HepG2 (cell line): ENCODE measurements around the gene PSORS1C1. TPM values are rescaled to one million over a fixed set of nuclear protein-coding genes. Genes with fewer than 3 reads are reported as not detected.
A peak's percentile ranks its signal among the peaks of the same experiment; 100 is the strongest.

Experiments used
- BRCA1 ChIP-seq: sonication (generic); formaldehyde crosslinking; IDR thresholded peaks from 2 replicates; pipeline ENCODE4 v1.4.0; 2020; ENCODE audit warnings: missing genetic modification reagents
- CENPT ChIP-seq: sonication (generic); formaldehyde crosslinking; IDR thresholded peaks from 2 replicates; pipeline ENCODE4 v1.8.0; 2022; ENCODE audit warnings: low read depth, mild to moderate bottlenecking, moderate library complexity, missing genetic modification reagents
- E2F5 ChIP-seq: sonication (generic); formaldehyde crosslinking; conservative IDR thresholded peaks from 2 replicates; pipeline ENCODE4 v1.4.0; 2020; ENCODE audit warnings: missing genetic modification reagents
- GLI4 ChIP-seq: sonication (generic); formaldehyde crosslinking; IDR thresholded peaks from 2 replicates; pipeline ENCODE4 v1.5.1; 2020; ENCODE audit warnings: missing genetic modification reagents, mild to moderate bottlenecking, moderate library complexity, borderline replicate concordance
- HHEX ChIP-seq: IDR thresholded peaks from 2 replicates; pipeline ENCODE4 v1.6.1; 2016; ENCODE audit warnings: control low read depth
- HNRNPH1 ChIP-seq: fragments of 200-400 bp; formaldehyde crosslinking; optimal IDR thresholded peaks from 2 replicates; pipeline ENCODE3; 2017; ENCODE audit warnings: mild to moderate bottlenecking, low read depth, low read length
- JARID2 ChIP-seq: sonication (generic); formaldehyde crosslinking; IDR thresholded peaks from 2 replicates; pipeline ENCODE4 v1.8.1; 2023; ENCODE audit warnings: missing genetic modification reagents, inconsistent platforms; ENCODE audit not compliant: insufficient replicate concordance
- KDM3A ChIP-seq: IDR thresholded peaks from 2 replicates; pipeline ENCODE4 v1.6.1; 2018; ENCODE audit warnings: low read depth, missing compliant biosample characterization
- MAFK ChIP-seq, 2 experiments: IDR thresholded peaks in 1 of 2; conservative IDR thresholded peaks in 1 of 2; 2 replicates each; pipeline ENCODE4 v1.6.1; 2011; ENCODE audit warnings: improper control_type of control experiment in 2 of 2, low read length in 2 of 2
- NCOA2 ChIP-seq: sonication (generic); formaldehyde crosslinking; IDR thresholded peaks from 2 replicates; pipeline ENCODE4 v1.8.0; 2022; ENCODE audit warnings: inconsistent platforms
- NKX3-1 ChIP-seq: sonication (generic); formaldehyde crosslinking; IDR thresholded peaks from 2 replicates; pipeline ENCODE4 v1.5.0; 2020; ENCODE audit warnings: missing genetic modification reagents
- NR2F1 ChIP-seq, 2 experiments: fragments of 450-650 bp in 1 of 2; formaldehyde crosslinking in 1 of 2; IDR thresholded peaks; 2 replicates each; pipeline versions ENCODE4 v1.5.0 to v1.6.1; 2016 to 2020; ENCODE audit warnings: mild to moderate bottlenecking in 1 of 2, missing compliant biosample characterization in 1 of 2, missing genetic modification reagents in 1 of 2, moderate library complexity in 1 of 2
- NRL ChIP-seq: sonication (generic); formaldehyde crosslinking; IDR thresholded peaks from 2 replicates; pipeline ENCODE4 v1.5.0; 2020; ENCODE audit warnings: missing genetic modification reagents, mild to moderate bottlenecking, moderate library complexity, borderline replicate concordance
- PHF8 ChIP-seq: sonication (generic); formaldehyde crosslinking; IDR thresholded peaks from 2 replicates; pipeline ENCODE4 v1.5.0; 2020; ENCODE audit warnings: missing genetic modification reagents
- RFX3 ChIP-seq: IDR thresholded peaks from 2 replicates; pipeline ENCODE4 v1.6.1; 2016; ENCODE audit warnings: missing biosample characterization, missing genetic modification reagents
- SOX6 ChIP-seq, 2 experiments: fragments of 450-650 bp in 1 of 2; sonication (generic) in 1 of 2; formaldehyde crosslinking in 1 of 2; IDR thresholded peaks; 2 replicates each; pipeline versions ENCODE4 v1.4.0 to v1.6.1; 2017 to 2020; ENCODE audit warnings: antibody characterized with exemption in 1 of 2, mild to moderate bottlenecking in 1 of 2, missing genetic modification reagents in 1 of 2
- TEAD3 ChIP-seq: optimal IDR thresholded peaks from 2 replicates; pipeline ENCODE3; 2016; ENCODE audit warnings: borderline replicate concordance
- WIZ ChIP-seq: sonication (generic); formaldehyde crosslinking; IDR thresholded peaks from 2 replicates; pipeline ENCODE4 v1.5.1; 2020; ENCODE audit warnings: mild to moderate bottlenecking, missing genetic modification reagents
- ZBTB42 ChIP-seq: sonication (generic); formaldehyde crosslinking; IDR thresholded peaks from 2 replicates; pipeline ENCODE4 v1.5.0; 2020; ENCODE audit warnings: mild to moderate bottlenecking, missing genetic modification reagents
- ZNF224 ChIP-seq: sonication (generic); formaldehyde crosslinking; IDR thresholded peaks from 2 replicates; pipeline ENCODE4 v1.5.0; 2020; ENCODE audit warnings: mild to moderate bottlenecking, missing genetic modification reagents
- ZNF598 ChIP-seq: sonication (generic); formaldehyde crosslinking; IDR thresholded peaks from 2 replicates; pipeline ENCODE4 v1.5.1; 2020; ENCODE audit warnings: mild to moderate bottlenecking, missing genetic modification reagents, borderline replicate concordance
- ZNF660 ChIP-seq: sonication (generic); formaldehyde crosslinking; IDR thresholded peaks from 2 replicates; pipeline ENCODE4 v1.5.1; 2020; ENCODE audit warnings: mild to moderate bottlenecking, low read depth, missing genetic modification reagents, borderline replicate concordance
- ZNF788 ChIP-seq: sonication (generic); formaldehyde crosslinking; IDR thresholded peaks from 2 replicates; pipeline ENCODE4 v1.5.0; 2020; ENCODE audit warnings: mild to moderate bottlenecking, missing genetic modification reagents, borderline replicate concordance
- ZNF891 ChIP-seq: sonication (generic); formaldehyde crosslinking; IDR thresholded peaks from 2 replicates; pipeline ENCODE4 v1.5.0; 2020; ENCODE audit warnings: mild to moderate bottlenecking, missing genetic modification reagents
- ZZZ3 ChIP-seq: sonication (generic); formaldehyde crosslinking; IDR thresholded peaks from 2 replicates; pipeline ENCODE4 v1.4.0; 2020; ENCODE audit warnings: missing genetic modification reagents, mild to moderate bottlenecking, borderline replicate concordance
- polyA plus RNA-seq, 8 experiments: library from polyadenylated mRNA; depleted of rRNA in 3 of 8; stranded (reverse) in 7 of 8; unstranded in 1 of 8; fragments of >200 nt; fragmentation: Illumina TruSeq in 4 of 8; extraction: Trizol in 4 of 8; gene quantifications; 2 replicates each; pipeline versions ENCODE4 v1.2.1 to v1.2.3, GENCODE V29; 2011 to 2016; ENCODE audit warnings: low read depth in 4 of 8, missing spikeins in 1 of 8, mixed read lengths in 1 of 8; ENCODE audit not compliant: insufficient read depth in 1 of 8
- total RNA-seq, 5 experiments: library from RNA; depleted of rRNA; stranded (reverse); fragments of >200 nt; fragmentation: Illumina TruSeq; extraction: Trizol; gene quantifications; 2 replicates each; pipeline ENCODE4 v1.2.3, GENCODE V29; 2016; ENCODE audit warnings: low read depth in 1 of 5

PSORS1C1 gene
- total and polyA plus RNA-seq, 2 of the 13 experiments (the other 11 are each of a cell fraction or from before 2014, with no cell fraction given) = 0.01 to 0.02 TPM

- TF ChIP-seq WIZ = no peak
- no peak for TF ChIP-seq RFX3
- 0 out of 2 replicates have a peak, but pooled peaks have one; percentile 22 for TF ChIP-seq ZNF788 (CRISPR knock-in tag)
- TF ChIP-seq MAFK (conservative IDR thresholded peaks at IDR 0.05 in 1 of 2, IDR thresholded peaks at IDR 0.05 in 1 of 2; ENCODE audit: low read length in 2 of 2) = no peak
- TF ChIP-seq PHF8 = peak; percentile 57
- no peak for TF ChIP-seq JARID2 (CRISPR knock-in tag)
- TF ChIP-seq ZNF660 (CRISPR knock-in tag) = no peak
- no peak for TF ChIP-seq HNRNPH1
- peak; percentile 99 for TF ChIP-seq E2F5
- TF ChIP-seq TEAD3 (CRISPR knock-in tag) = peak; percentile 87
- TF ChIP-seq ZNF891 = 0 out of 2 replicates have a peak, but pooled peaks have one; percentile 8
- TF ChIP-seq GLI4 (CRISPR knock-in tag) = peak; percentile 82; the same call in 1 of the 2 replicates
- TF ChIP-seq ZBTB42 (CRISPR knock-in tag) = no peak
- TF ChIP-seq CENPT (CRISPR knock-in tag) = no peak
- TF ChIP-seq NCOA2 (CRISPR knock-in tag) = no peak
- TF ChIP-seq ZNF598 (CRISPR knock-in tag) = peak; percentile 76; the same call in 1 of the 2 replicates
- no peak for TF ChIP-seq NKX3-1
- no peak; the same call in 1 of the 2 replicates for TF ChIP-seq ZZZ3
- no peak for TF ChIP-seq BRCA1 (CRISPR knock-in tag)
- peak; percentile 63; the same call in 1 of the 2 replicates for TF ChIP-seq NRL (CRISPR knock-in tag)
- TF ChIP-seq HHEX (CRISPR knock-in tag) = no peak
- TF ChIP-seq SOX6 (IDR thresholded peaks at IDR 0.05) = no peak
- TF ChIP-seq SOX6 (CRISPR knock-in tag; IDR thresholded peaks at IDR 0.05) = 0 out of 2 replicates have a peak, but pooled peaks have one; percentile 16
- 0 out of 2 replicates have a peak, but pooled peaks have one; percentile 23 for TF ChIP-seq ZNF224 (CRISPR knock-in tag)
- no peak for TF ChIP-seq NR2F1 (CRISPR knock-in tag; IDR thresholded peaks at IDR 0.05)
- TF ChIP-seq KDM3A = no peak
These were observed 43.7 kb downstream of the PSORS1C1 start, which contains the start of gene TCF19 (continued) for GRCh38 chr6:31158140-31158862.
